GM21360 (cell line): ENCODE results near the gene PSG2.
"Not testable (repeated sequence)": the region's sequence is repeated elsewhere in the genome, so short reads cannot be mapped to it uniquely, and the experiment has no call there.

ENCODE experiments used
- ATAC-seq: cut with Tn5 transposase; IDR thresholded peaks from one replicate; pipeline ENCODE4 v1.9.1; 2021; ENCODE audit warnings: mild to moderate bottlenecking, moderate library complexity; ENCODE audit not compliant: unreplicated experiment

The PSG2 gene

GRCh38 chr19:43078311-43078710 lies 4.2 kb downstream of the PSG2 start:
- no peak for ATAC-seq

- not testable (repeated sequence) for ATAC-seq
These were observed 4.6 kb downstream of the PSG2 start for GRCh38 chr19:43077881-43078280.

GRCh38 chr19:43062418-43062817 lies 20.1 kb downstream of the PSG2 start:
- not testable (repeated sequence) for ATAC-seq

GRCh38 chr19:43061326-43061725 lies 21.2 kb downstream of the PSG2 start:
- ATAC-seq = not testable (repeated sequence)

- not testable (repeated sequence) for ATAC-seq
These were observed 22.2 kb downstream of the PSG2 start for GRCh38 chr19:43060254-43060653.

GRCh38 chr19:43059482-43059881 lies 23.0 kb downstream of the PSG2 start:
- not testable (repeated sequence) for ATAC-seq

- not testable (repeated sequence) for ATAC-seq
These were observed 24.1 kb downstream of the PSG2 start for GRCh38 chr19:43058440-43058839.

GRCh38 chr19:43047966-43048365 lies 34.5 kb downstream of the PSG2 start:
- not testable (repeated sequence) for ATAC-seq

- ATAC-seq = not testable (repeated sequence)
These were observed 35.9 kb downstream of the PSG2 start for GRCh38 chr19:43046578-43046977.

- not testable (repeated sequence) for ATAC-seq
These were observed 38.9 kb downstream of the PSG2 start for GRCh38 chr19:43043492-43044180.

GRCh38 chr19:43031645-43032044 lies 50.9 kb downstream of the PSG2 start:
- ATAC-seq = not testable (repeated sequence)

GRCh38 chr19:43028866-43029265 lies 53.6 kb downstream of the PSG2 start:
- ATAC-seq = no peak

GRCh38 chr19:43027985-43028384 lies 54.5 kb downstream of the PSG2 start:
- ATAC-seq = not testable (repeated sequence)

- ATAC-seq = not testable (repeated sequence)
These were observed 55.4 kb downstream of the PSG2 start for GRCh38 chr19:43027061-43027460.

GRCh38 chr19:43026369-43026768 lies 56.1 kb downstream of the PSG2 start, which contains the start of gene PSG11:
TSS of gene PSG11 (minus strand) at chr19:43026469. CDS start at chr19:43026372, 97 bp downstream.
- ATAC-seq = not testable (repeated sequence)

GRCh38 chr19:43022098-43022497 lies 60.4 kb downstream of the PSG2 start:
- ATAC-seq = not testable (repeated sequence)

- ATAC-seq = not testable (repeated sequence)
These were observed 60.9 kb downstream of the PSG2 start for GRCh38 chr19:43021629-43022028.

GRCh38 chr19:43019588-43019987 lies 62.9 kb downstream of the PSG2 start:
- not testable (repeated sequence) for ATAC-seq
